ENCODE results near the gene AHDC1. TPM values are rescaled to one million over a fixed set of nuclear protein-coding genes. Genes with fewer than 3 reads are reported as not detected.

AHDC1 gene
- total and polyA plus RNA-seq, 2 of the 13 experiments (the other 11 are each of a cell fraction or from before 2014, with no cell fraction given) = 1.0 to 2.7 TPM

GRCh38 chr1:27562534-27563340 is 41.2 kb downstream of the AHDC1 start (continued):
- TF ChIP-seq ZBTB10 (CRISPR knock-in tag; IDR thresholded peaks at IDR 0.05; ENCODE audit: borderline replicate concordance) (no peak), GATAD1 (CRISPR knock-in tag; IDR thresholded peaks at IDR 0.05) (no peak), ZKSCAN5 (CRISPR knock-in tag; IDR thresholded peaks at IDR 0.05) (no peak), ZNF607 (CRISPR knock-in tag; IDR thresholded peaks at IDR 0.05; ENCODE audit: borderline replicate concordance) (0 out of 2 replicates have a peak, but pooled peaks have one; percentile 0), SP2 (CRISPR knock-in tag; IDR thresholded peaks at IDR 0.05) (peak; percentile 34; the same call in 1 of the 2 replicates), ZNF275 (CRISPR knock-in tag; IDR thresholded peaks at IDR 0.05; ENCODE audit: borderline replicate concordance) (no peak), ZNF878 (CRISPR knock-in tag; IDR thresholded peaks at IDR 0.05) (no peak), ZNF619 (CRISPR knock-in tag; IDR thresholded peaks at IDR 0.05) (peak; percentile 16; the same call in 1 of the 2 replicates), ZNF646 (CRISPR knock-in tag; IDR thresholded peaks at IDR 0.05) (no peak), ZNF549 (CRISPR knock-in tag; IDR thresholded peaks at IDR 0.05) (no peak), AGO2 (optimal IDR thresholded peaks at IDR 0.05; ENCODE audit: low read depth, low read length) (peak; percentile 17), ZNF362 (CRISPR knock-in tag; IDR thresholded peaks at IDR 0.05; ENCODE audit: borderline replicate concordance) (no peak)

Measured in HepG2 (cell line).